Natural killer cell (primary cell): ENCODE measurements around the gene INHBB. TPM values are rescaled to one million over a fixed set of nuclear protein-coding genes. Genes with fewer than 3 reads are reported as not detected.

ENCODE experiments used
- ATAC-seq, 3 donors: fragments of 150-1000 bp in 2 of 3; fragments of 200-7000 bp in 1 of 3; cut with Tn5 transposase; 1 replicate in 1 of 3; 2 replicates in 2 of 3; pipeline ENCODE4 v1.10.0; 2021; ENCODE audit warnings: mild to moderate bottlenecking in 2 of 3, moderate library complexity in 2 of 3
- DNase-seq, 2 donors: peaks; one replicate each; pipeline versions ENCODE4 v3.0.0 to v3.0.0-alpha.2; 2013 to 2021; ENCODE audit warnings: mixed read lengths in 1 of 2
- H3K27ac ChIP-seq: one replicate; pipeline ENCODE4 v1.5.1; 2013; ENCODE audit warnings: mild to moderate bottlenecking, low read length
- H3K27me3 ChIP-seq: one replicate; pipeline ENCODE4 v1.6.1; 2013; ENCODE audit warnings: low read length; ENCODE audit not compliant: control insufficient read depth, insufficient read depth
- H3K36me3 ChIP-seq: one replicate; pipeline ENCODE4 v1.6.1; 2013; ENCODE audit warnings: low read length; ENCODE audit not compliant: control insufficient read depth, insufficient read depth
- H3K4me1 ChIP-seq: one replicate; pipeline ENCODE4 v1.6.1; 2013; ENCODE audit warnings: low read length; ENCODE audit not compliant: control insufficient read depth, insufficient read depth
- H3K4me3 ChIP-seq: one replicate; pipeline ENCODE4 v1.5.1; 2013; ENCODE audit warnings: low read length
- H3K9me3 ChIP-seq: one replicate; pipeline ENCODE4 v1.6.1; 2013; ENCODE audit warnings: low read length; ENCODE audit not compliant: control insufficient read depth, insufficient read depth
- H3K27ac Mint-ChIP-seq, 2 donors: one replicate each; pipeline ENCODE4 v1.8.0; 2022; ENCODE audit warnings: mild to moderate bottlenecking in 2 of 2, mixed read lengths in 2 of 2, moderate library complexity in 1 of 2
- H3K27me3 Mint-ChIP-seq, 2 donors: one replicate each; pipeline ENCODE4 v1.8.0; 2022; ENCODE audit warnings: low read depth in 2 of 2, mixed read lengths in 2 of 2
- H3K36me3 Mint-ChIP-seq: one replicate; pipeline ENCODE4 v1.8.0; 2022; ENCODE audit warnings: mixed read lengths
- H3K4me1 Mint-ChIP-seq, 2 donors: one replicate each; pipeline ENCODE4 v1.8.0; 2022; ENCODE audit warnings: mixed read lengths in 2 of 2
- H3K4me3 Mint-ChIP-seq: one replicate; pipeline ENCODE4 v1.8.0; 2022; ENCODE audit warnings: mild to moderate bottlenecking, moderate library complexity, mixed read lengths
- H3K9me3 Mint-ChIP-seq, 2 donors: one replicate each; pipeline ENCODE4 v1.8.0; 2022; ENCODE audit warnings: mixed read lengths in 2 of 2
- WGBS: methylation state at CpG from one replicate; pipeline ENCODE4 v1.1.7; 2013; ENCODE audit warnings: missing lambda C conversion rate; ENCODE audit not compliant: insufficient coverage; 5-methylcytosine and 5-hydroxymethylcytosine counted together
- intact Hi-C: fragments of 100-400 bp; cut with micrococcal nuclease; formaldehyde crosslinking; loops from one replicate; pipeline ENCODE4 v1.14.2; 2022
- total RNA-seq, 4 donors: library from RNA; stranded (reverse); fragments of 120-200 nt in 1 of 4; gene quantifications; one replicate each; pipeline versions ENCODE4 v1.2.3 to v1.2.4, GENCODE V29; 2013 to 2022
- TF ChIP-seq, protein P1 (sequence below): fragments of 200-600 bp; IDR thresholded peaks from one replicate; pipeline ENCODE4 v1.8.0; 2022; ENCODE audit warnings: antibody characterized with exemption

The INHBB gene
- total RNA-seq, 3 donors from 2014 or later (not counting 1 experiment from before 2014, with no cell fraction given), result 0.07 to 0.10 TPM; not detected in 1

- no peak overlapping the region for H3K4me3 ChIP-seq
- ATAC-seq (no peak), DNase-seq (no peak)
- no peak overlapping the region for H3K27ac Mint-ChIP-seq
- no peak overlapping the region for H3K27ac ChIP-seq
- peaks cover 0 to 9% of the 10 kb centered on the region in 2 donors for H3K27me3 Mint-ChIP-seq
- H3K4me1 Mint-ChIP-seq, result peaks cover 0 to 4% of the 10 kb centered on the region in 2 donors
- no peaks in the 10 kb centered on the region for H3K4me1 ChIP-seq
- TF ChIP-seq, protein P1, sequence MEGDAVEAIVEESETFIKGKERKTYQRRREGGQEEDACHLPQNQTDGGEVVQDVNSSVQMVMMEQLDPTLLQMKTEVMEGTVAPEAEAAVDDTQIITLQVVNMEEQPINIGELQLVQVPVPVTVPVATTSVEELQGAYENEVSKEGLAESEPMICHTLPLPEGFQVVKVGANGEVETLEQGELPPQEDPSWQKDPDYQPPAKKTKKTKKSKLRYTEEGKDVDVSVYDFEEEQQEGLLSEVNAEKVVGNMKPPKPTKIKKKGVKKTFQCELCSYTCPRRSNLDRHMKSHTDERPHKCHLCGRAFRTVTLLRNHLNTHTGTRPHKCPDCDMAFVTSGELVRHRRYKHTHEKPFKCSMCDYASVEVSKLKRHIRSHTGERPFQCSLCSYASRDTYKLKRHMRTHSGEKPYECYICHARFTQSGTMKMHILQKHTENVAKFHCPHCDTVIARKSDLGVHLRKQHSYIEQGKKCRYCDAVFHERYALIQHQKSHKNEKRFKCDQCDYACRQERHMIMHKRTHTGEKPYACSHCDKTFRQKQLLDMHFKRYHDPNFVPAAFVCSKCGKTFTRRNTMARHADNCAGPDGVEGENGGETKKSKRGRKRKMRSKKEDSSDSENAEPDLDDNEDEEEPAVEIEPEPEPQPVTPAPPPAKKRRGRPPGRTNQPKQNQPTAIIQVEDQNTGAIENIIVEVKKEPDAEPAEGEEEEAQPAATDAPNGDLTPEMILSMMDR, result no peak
- H3K9me3 ChIP-seq, result no peaks in the 10 kb centered on the region
- H3K27me3 ChIP-seq, result no peaks in the 10 kb centered on the region
- no peaks in the 10 kb centered on the region for H3K9me3 Mint-ChIP-seq
- H3K36me3 Mint-ChIP-seq, result no peaks in the 10 kb centered on the region
- no peak overlapping the region for H3K4me3 Mint-ChIP-seq
- WGBS, result 91% methylated on average over 28 of the region's 28 CpGs
- intact Hi-C loops, result no loop called here
- H3K36me3 ChIP-seq, result no peaks in the 10 kb centered on the region
Observed at GRCh38 chr2:120358734-120359465, 13.0 kb downstream of the INHBB start.

DNA sequence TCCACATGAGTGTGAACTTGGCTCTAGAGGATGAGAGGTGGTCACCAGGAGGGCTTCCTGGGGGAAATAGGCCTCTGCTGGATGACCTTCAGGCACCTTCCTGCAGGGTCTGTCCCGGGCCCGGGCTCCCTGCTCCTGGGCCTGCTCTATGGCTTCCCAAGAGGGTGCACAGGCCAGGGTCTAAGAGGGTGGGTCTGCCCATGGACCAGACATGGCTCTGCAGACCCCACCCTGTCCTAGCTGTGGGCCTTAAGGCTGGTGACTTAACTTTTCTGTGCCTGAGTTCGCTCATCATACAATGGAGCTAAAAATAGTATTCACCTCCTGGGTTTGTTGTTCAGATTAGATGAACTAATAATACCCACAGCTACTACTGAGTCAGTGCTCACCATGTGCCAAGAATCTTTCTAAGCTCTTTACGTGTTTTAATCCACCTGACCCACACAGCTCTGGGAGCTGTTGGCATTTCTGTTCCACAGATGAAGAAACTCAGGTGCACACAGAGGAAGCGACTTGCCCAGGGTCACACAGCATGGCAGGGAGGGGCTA is 14.4 kb downstream of the INHBB start:
- no peaks in the 10 kb centered on the region for H3K27me3 ChIP-seq
- Mint-ChIP-seq H3K36me3 (no peaks in the 10 kb centered on the region), H3K4me3 (no peak overlapping the region), H3K9me3 (no peaks in the 10 kb centered on the region), H3K4me1 (no peaks in the 10 kb centered on the region), H3K27ac (no peak overlapping the region), H3K27me3 (peaks cover 0 to 5% of the 10 kb centered on the region in 2 donors)
- H3K27ac ChIP-seq, result no peak overlapping the region
- WGBS, result 90% methylated on average over 5 of the region's 5 CpGs
- no peak for ATAC-seq
- TF ChIP-seq, protein P1, result no peak
- H3K4me1 ChIP-seq, result no peaks in the 10 kb centered on the region
- intact Hi-C loops, result no loop called here
- H3K36me3 ChIP-seq, result no peaks in the 10 kb centered on the region
- no peaks in the 10 kb centered on the region for H3K9me3 ChIP-seq
- no peak overlapping the region for H3K4me3 ChIP-seq
- no peak for DNase-seq

GRCh38 chr2:120362926-120363325 is 17.0 kb downstream of the INHBB start:
- no peak overlapping the region for H3K4me3 Mint-ChIP-seq
- DNase-seq (no peak), ATAC-seq (no peak)
- no peak overlapping the region for H3K27ac ChIP-seq
- H3K36me3 ChIP-seq, result no peaks in the 10 kb centered on the region
- intact Hi-C loops, result no loop called here
- H3K27me3 Mint-ChIP-seq, result peaks cover 0 to 3% of the 10 kb centered on the region in 2 donors
- H3K9me3 Mint-ChIP-seq, result no peaks in the 10 kb centered on the region
- H3K4me1 Mint-ChIP-seq, result no peaks in the 10 kb centered on the region
- 87% methylated on average over 9 of the region's 11 CpGs for WGBS
- H3K27me3 ChIP-seq, result no peaks in the 10 kb centered on the region
- no peak overlapping the region for H3K4me3 ChIP-seq
- no peak overlapping the region for H3K27ac Mint-ChIP-seq
- no peaks in the 10 kb centered on the region for H3K9me3 ChIP-seq
- H3K4me1 ChIP-seq, result no peaks in the 10 kb centered on the region
- no peaks in the 10 kb centered on the region for H3K36me3 Mint-ChIP-seq
- TF ChIP-seq, protein P1, result no peak
